ENCODE results near the gene BMP8A. TPM values are rescaled to one million over a fixed set of nuclear protein-coding genes. Genes with fewer than 3 reads are reported as not detected.

The BMP8A gene
- total RNA-seq, 1 experiment from 2014 or later: 4.1 TPM

DNA sequence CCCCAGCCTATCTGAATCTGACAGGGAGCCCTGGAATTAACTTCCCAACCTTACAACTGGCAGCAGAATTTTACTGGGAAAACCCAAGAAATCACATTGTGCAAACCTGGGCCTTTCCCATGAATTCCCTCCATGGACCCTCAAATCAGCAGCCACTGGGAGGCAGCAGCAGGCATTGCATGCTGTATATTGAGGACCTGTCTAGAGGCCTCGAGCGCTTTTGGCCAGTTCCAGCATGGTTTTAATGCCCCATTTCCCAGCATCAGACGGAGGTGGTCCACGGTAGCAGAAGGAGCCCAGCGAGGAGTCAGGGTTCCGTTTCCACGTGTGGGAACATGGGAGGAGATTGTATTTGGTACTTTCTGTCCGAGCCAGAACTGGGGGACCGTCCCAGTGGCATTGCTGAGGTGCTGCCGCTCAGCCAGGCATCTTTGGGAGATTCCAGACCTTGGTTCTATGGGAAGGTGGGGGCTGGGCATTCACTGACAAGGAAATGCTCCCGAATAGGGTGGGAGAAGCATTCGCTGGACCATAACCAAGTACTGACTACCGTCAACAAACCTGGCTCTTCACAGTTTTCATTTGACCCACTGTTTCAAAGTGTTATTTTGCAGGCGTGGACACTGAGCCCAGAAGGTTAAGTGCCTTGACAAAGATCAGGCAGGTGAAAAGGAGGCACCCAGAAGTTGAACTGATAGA, 15.9 kb downstream of the BMP8A start:
- ChIA-PET RAD21 (ENCODE audit: low non-redundant PET in 1 of 2, low total read pairs in 2 of 2, uncharacterized antibody in 2 of 2, unreplicated experiment in 2 of 2) (no interaction called here), CTCF (no interaction called here), POLR2A (no interaction called here)
- no peaks in the 10 kb centered on the region for H3K36me3 ChIP-seq (ENCODE audit: control insufficient read depth in 1 of 2, insufficient read depth in 2 of 2, low read length in 2 of 2)
- no peak overlapping the region for H2AFZ ChIP-seq (ENCODE audit: low read depth, low read length, poor library complexity, severe bottlenecking)
- no peak overlapping the region for H3K27ac ChIP-seq (ENCODE audit: low read depth, low read length)
- DNase-seq (ENCODE audit: low read depth, low spot score) (no peak), ATAC-seq (peak; percentile 76; the same call in 1 of the 2 replicates)
- H3K27me3 ChIP-seq (ENCODE audit: insufficient read depth, low read length): no peaks in the 10 kb centered on the region
- H3K79me2 ChIP-seq (ENCODE audit: insufficient read depth, low read length): no peaks in the 10 kb centered on the region
- no peaks in the 10 kb centered on the region for H3K4me1 ChIP-seq (ENCODE audit: control insufficient read depth in 1 of 2, insufficient read depth in 2 of 2, low read length in 2 of 2)
- H4K20me1 ChIP-seq (ENCODE audit: insufficient read depth): no peaks in the 10 kb centered on the region
- BruUV-seq (replicated peaks): no TSS peak
- no peaks in the 10 kb centered on the region for H3K9me2 ChIP-seq (ENCODE audit: insufficient read depth)
- no peak overlapping the region for H3K4me2 ChIP-seq (ENCODE audit: low read length)
- TF ChIP-seq RAD21 (IDR thresholded peaks at IDR 0.05; ENCODE audit: low read depth): peak; percentile 37
- TF ChIP-seq EGR1 (IDR thresholded peaks at IDR 0.05; ENCODE audit: low read depth): no peak
- TF ChIP-seq, protein P1, sequence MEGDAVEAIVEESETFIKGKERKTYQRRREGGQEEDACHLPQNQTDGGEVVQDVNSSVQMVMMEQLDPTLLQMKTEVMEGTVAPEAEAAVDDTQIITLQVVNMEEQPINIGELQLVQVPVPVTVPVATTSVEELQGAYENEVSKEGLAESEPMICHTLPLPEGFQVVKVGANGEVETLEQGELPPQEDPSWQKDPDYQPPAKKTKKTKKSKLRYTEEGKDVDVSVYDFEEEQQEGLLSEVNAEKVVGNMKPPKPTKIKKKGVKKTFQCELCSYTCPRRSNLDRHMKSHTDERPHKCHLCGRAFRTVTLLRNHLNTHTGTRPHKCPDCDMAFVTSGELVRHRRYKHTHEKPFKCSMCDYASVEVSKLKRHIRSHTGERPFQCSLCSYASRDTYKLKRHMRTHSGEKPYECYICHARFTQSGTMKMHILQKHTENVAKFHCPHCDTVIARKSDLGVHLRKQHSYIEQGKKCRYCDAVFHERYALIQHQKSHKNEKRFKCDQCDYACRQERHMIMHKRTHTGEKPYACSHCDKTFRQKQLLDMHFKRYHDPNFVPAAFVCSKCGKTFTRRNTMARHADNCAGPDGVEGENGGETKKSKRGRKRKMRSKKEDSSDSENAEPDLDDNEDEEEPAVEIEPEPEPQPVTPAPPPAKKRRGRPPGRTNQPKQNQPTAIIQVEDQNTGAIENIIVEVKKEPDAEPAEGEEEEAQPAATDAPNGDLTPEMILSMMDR (IDR thresholded peaks at IDR 0.05 in 2 of 3, conservative IDR thresholded peaks at IDR 0.05 in 1 of 3; ENCODE audit: borderline replicate concordance in 1 of 3, insufficient read depth in 1 of 3, low read depth in 2 of 3, low read length in 2 of 3): peak in 2 of 3 experiments; percentile 27 to 35; a peak in 2 of 6 replicates
- H3K9ac ChIP-seq (ENCODE audit: low read length): no peak overlapping the region
- H3K4me3 ChIP-seq (replicated peaks in 1 of 2; ENCODE audit: low read depth in 1 of 2, low read length in 2 of 2): no peak overlapping the region
- intact Hi-C loops (cut with micrococcal nuclease): no loop called here
- no peaks in the 10 kb centered on the region for H3K9me3 ChIP-seq (ENCODE audit: control insufficient read depth in 1 of 2, insufficient read depth in 1 of 2, low read depth in 1 of 2, low read length in 2 of 2)

DNA sequence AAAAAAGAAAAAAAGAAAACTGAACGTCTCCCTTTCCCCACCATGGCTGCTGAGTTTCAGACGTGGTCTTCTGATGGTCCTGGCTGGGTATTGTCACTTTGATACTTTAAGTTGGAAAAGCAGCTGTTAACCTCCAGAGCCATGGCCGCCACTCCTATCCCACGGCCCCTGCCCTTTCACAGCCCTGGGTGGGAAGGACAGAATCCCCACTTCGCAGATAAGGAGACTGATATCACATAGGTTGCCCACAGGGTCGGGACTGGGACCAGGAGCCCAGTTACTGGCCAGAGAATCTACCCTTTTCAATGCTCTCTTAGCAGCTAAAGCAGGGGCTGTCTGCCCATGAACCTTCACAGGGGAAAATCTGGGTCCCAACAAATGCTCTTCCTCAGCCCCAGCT, 16.8 kb downstream of the BMP8A start:
- H4K20me1 ChIP-seq (ENCODE audit: insufficient read depth): no peaks in the 10 kb centered on the region
- no peaks in the 10 kb centered on the region for H3K4me1 ChIP-seq (ENCODE audit: control insufficient read depth in 1 of 2, insufficient read depth in 2 of 2, low read length in 2 of 2)
- no peak overlapping the region for H2AFZ ChIP-seq (ENCODE audit: low read depth, low read length, poor library complexity, severe bottlenecking)
- no peak overlapping the region for H3K27ac ChIP-seq (ENCODE audit: low read depth, low read length)
- no peaks in the 10 kb centered on the region for H3K9me2 ChIP-seq (ENCODE audit: insufficient read depth)
- TF ChIP-seq POLR2A (IDR thresholded peaks at IDR 0.05; ENCODE audit: borderline replicate concordance, extremely low read depth, insufficient read depth, insufficient read length): no peak
- TF ChIP-seq FOSL1 (IDR thresholded peaks at IDR 0.05; ENCODE audit: low read depth): no peak
- TF ChIP-seq, protein P2, sequence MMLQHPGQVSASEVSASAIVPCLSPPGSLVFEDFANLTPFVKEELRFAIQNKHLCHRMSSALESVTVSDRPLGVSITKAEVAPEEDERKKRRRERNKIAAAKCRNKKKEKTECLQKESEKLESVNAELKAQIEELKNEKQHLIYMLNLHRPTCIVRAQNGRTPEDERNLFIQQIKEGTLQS (IDR thresholded peaks at IDR 0.05): no peak
- TF ChIP-seq, protein P3, sequence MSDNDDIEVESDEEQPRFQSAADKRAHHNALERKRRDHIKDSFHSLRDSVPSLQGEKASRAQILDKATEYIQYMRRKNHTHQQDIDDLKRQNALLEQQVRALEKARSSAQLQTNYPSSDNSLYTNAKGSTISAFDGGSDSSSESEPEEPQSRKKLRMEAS (IDR thresholded peaks at IDR 0.05): no peak
- TF ChIP-seq, protein P4, sequence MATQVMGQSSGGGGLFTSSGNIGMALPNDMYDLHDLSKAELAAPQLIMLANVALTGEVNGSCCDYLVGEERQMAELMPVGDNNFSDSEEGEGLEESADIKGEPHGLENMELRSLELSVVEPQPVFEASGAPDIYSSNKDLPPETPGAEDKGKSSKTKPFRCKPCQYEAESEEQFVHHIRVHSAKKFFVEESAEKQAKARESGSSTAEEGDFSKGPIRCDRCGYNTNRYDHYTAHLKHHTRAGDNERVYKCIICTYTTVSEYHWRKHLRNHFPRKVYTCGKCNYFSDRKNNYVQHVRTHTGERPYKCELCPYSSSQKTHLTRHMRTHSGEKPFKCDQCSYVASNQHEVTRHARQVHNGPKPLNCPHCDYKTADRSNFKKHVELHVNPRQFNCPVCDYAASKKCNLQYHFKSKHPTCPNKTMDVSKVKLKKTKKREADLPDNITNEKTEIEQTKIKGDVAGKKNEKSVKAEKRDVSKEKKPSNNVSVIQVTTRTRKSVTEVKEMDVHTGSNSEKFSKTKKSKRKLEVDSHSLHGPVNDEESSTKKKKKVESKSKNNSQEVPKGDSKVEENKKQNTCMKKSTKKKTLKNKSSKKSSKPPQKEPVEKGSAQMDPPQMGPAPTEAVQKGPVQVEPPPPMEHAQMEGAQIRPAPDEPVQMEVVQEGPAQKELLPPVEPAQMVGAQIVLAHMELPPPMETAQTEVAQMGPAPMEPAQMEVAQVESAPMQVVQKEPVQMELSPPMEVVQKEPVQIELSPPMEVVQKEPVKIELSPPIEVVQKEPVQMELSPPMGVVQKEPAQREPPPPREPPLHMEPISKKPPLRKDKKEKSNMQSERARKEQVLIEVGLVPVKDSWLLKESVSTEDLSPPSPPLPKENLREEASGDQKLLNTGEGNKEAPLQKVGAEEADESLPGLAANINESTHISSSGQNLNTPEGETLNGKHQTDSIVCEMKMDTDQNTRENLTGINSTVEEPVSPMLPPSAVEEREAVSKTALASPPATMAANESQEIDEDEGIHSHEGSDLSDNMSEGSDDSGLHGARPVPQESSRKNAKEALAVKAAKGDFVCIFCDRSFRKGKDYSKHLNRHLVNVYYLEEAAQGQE (IDR thresholded peaks at IDR 0.05; ENCODE audit: low read depth): no peak
- no peak for TF ChIP-seq RAD21 (IDR thresholded peaks at IDR 0.05; ENCODE audit: low read depth)
- no peak for TF ChIP-seq SIN3A (IDR thresholded peaks at IDR 0.05; ENCODE audit: low read depth)
- no peak for TF ChIP-seq ZFX (IDR thresholded peaks at IDR 0.05)
- no peak for TF ChIP-seq TCF7L2 (IDR thresholded peaks at IDR 0.05; ENCODE audit: borderline replicate concordance, extremely low read depth, insufficient read depth, insufficient read length)
- H3K36me3 ChIP-seq (ENCODE audit: control insufficient read depth in 1 of 2, insufficient read depth in 2 of 2, low read length in 2 of 2): no peaks in the 10 kb centered on the region
- H3K27me3 ChIP-seq (ENCODE audit: insufficient read depth, low read length): no peaks in the 10 kb centered on the region
- ChIA-PET CTCF (no interaction called here), RAD21 (ENCODE audit: low non-redundant PET in 1 of 2, low total read pairs in 2 of 2, uncharacterized antibody in 2 of 2, unreplicated experiment in 2 of 2) (interaction anchor here in 1 of 2 experiments (1.0 kb wide), 1 partner anchor 409 kb away, joined by 3 read pairs; no protein-coding TSS in a partner anchor), POLR2A (no interaction called here)
- no peaks in the 10 kb centered on the region for H3K79me2 ChIP-seq (ENCODE audit: insufficient read depth, low read length)
- H3K9me3 ChIP-seq (ENCODE audit: control insufficient read depth in 1 of 2, insufficient read depth in 1 of 2, low read depth in 1 of 2, low read length in 2 of 2): no peaks in the 10 kb centered on the region
- H3K4me2 ChIP-seq (ENCODE audit: low read length): no peak overlapping the region
- no peak overlapping the region for H3K9ac ChIP-seq (ENCODE audit: low read length)
- no peak overlapping the region for H3K4me3 ChIP-seq (replicated peaks in 1 of 2; ENCODE audit: low read depth in 1 of 2, low read length in 2 of 2)
- intact Hi-C loops (cut with micrococcal nuclease): no loop called here
- no TSS peak for BruUV-seq (replicated peaks)
- ATAC-seq (no peak), DNase-seq (ENCODE audit: low read depth, low spot score) (no peak)

Measured in HCT116 (cell line).